HG03354 (cell line): Measurements from ENCODE around the gene VTI1A.

Source experiments
- ATAC-seq: cut with Tn5 transposase; IDR thresholded peaks from one replicate; pipeline ENCODE4 v1.9.1; 2021; ENCODE audit warnings: mild to moderate bottlenecking; ENCODE audit not compliant: unreplicated experiment, poor library complexity, severe bottlenecking

The VTI1A gene

DNA sequence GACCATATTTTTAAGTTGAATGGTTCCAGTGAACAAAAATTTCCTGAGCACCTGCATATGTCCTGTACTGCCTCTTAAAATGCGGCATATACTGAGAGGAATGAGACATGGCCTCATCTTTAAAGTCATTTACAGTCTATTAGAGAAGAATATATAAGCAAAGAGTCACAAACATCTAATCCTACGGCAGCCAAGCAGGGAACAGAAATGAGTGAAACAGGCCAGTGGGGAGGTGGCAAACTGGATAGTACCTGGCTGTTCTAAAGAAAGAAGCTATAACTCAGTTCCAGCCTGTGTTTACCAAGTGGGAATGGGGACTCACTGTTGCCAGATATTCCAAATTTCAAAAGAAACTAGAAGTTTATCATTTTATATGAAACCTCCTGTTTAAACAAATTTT, 211.4 kb downstream of the VTI1A start:
- no peak for ATAC-seq

DNA sequence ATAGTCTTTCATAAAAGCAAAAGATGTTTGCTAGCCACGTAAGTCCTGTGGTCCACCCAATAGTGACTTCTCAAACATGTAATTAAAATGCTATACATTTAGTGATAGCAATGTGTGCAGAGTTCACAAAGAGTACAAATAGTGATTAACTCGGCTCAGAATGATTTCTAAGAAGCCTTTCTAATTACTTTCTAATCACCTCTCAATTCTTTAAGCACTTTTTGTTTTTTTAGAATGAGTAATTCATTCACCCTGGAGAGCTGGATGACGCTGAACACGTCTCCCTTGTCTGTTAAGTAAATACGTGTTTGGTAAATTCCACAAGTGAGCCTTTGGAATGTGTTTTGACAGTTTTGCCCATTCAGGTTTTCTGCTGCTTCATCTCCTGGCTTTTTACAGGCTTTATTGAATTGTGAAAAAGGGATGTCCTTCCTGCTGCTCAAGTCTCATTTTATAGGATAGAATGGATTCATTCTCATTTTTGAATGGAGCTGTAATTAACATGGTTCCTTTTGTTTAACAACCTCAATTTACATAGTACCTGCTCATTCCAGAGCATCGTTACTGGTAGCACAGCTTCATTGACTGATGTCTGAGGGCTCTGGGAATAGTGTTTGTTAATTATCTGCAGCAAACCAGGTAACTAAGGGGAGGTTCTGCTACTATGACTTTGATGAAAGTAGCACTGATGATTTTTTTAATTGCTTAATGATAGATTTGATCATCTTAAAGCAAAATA, 212.1 kb downstream of the VTI1A start:
- ATAC-seq = no peak

DNA sequence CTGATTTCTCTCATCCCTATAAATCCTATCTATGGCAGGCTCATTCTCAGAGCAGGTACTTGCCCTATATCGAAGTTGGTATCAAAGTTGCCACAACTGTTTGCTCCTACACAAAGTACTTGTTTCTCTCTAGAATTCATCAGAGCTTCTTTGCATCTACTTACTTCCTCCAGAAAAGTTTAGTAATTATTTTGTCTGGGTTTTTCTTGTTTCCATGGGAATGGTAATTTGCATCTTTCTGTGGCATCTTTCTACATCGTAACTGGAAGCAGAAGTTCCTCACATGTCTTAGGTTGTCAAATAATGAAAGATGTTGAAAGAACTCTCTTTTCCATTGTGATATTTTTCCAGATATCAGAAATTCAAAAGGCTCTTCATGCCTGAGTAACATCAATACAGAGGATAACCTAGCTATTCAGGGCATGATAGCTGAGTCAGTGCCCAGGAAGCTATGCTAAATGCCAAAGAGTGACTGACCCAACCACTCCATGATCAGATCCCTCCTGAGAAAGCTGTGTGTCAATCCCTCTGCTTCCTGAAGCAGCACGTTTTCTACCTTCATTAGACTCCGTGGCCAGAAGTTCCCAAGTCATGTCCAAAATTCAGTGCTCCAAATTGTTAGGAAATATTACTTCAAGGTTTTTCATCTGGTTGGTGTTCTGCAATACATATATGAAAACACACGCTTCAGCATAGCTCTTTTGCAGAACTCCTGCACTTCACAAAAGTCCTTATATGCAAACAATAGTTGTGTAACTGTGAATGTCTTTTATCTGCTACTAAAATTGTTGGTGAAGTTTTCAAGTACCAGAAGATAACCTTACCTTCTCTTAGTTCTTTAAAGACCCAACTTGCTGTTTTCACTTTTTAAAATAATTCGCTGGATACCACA, 216.5 kb downstream of the VTI1A start:
- no peak for ATAC-seq

DNA sequence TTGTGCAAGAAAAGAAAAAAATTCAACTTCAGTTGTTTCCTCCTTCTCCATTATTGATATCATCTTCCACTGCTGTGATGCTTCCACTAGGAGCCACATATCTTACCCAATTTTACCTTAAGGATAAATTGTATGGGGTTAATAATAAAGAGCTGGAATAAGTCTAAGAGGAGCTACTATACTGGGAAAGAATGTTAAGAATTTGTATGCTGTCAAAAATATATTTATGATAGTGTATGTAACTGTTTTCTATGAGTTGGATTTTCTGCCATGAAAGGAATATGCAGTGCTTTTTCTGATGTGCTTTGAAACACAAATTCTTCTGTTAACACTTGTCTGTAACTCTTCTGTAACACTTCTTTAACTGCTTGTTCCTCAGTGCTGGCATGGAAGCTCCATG, 219.1 kb downstream of the VTI1A start:
- ATAC-seq = no peak

DNA sequence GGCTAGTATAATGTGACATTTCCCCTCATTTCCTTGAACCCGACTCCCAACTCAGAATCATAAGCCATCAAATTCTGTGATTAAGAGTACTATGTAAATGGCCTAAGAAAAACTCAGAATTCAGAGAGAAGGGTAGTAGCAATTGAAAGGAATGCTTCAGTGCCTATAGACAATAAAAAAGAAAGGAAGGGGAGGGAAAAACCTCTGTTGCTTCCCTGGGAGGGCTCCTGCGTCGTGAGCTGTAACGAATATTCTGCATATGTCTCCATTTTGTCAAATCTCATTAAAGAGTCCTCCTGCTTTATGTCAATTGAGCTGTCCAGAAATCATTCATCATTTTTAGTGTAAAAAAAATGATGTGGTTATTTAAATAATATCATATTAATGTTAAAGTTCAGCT, 223.0 kb downstream of the VTI1A start:
- ATAC-seq = no peak

DNA sequence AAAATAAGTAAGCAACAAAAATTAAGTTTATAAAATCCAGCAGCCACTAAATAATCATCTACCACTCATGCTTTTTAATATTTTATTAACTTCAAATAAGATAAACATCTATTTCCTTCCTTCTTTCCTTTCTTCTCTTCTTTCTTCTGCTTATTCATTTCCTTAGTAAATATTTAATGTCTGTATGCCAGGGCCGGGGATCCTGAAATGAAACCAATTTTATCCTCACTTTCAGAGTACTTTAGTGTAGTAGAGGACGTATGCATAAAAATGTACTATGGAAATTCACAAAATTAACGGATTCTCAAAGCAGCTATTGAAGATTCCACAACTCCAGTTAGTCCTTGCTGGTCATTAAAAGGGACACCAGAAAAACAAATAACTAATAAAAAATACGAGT, 224.7 kb downstream of the VTI1A start:
- no peak for ATAC-seq

DNA sequence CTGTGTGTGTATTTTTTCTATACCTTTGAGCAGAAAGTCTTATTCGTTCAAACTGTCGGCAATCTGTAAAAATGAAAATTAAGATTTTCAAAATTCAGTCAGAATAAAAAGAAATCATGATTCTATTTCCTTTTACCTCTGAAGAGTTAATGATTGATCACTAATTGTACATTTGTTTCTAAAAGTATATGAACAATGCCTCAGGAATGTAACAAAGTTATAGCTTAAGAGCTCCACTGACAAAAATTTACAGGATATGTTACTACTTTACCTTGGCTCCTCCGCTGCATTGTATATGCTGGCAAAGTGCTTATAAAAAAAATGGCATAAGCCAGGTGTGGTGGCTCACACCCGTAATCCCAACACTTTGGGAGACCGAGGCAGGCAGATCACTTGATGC, 225.7 kb downstream of the VTI1A start:
- ATAC-seq = no peak

DNA sequence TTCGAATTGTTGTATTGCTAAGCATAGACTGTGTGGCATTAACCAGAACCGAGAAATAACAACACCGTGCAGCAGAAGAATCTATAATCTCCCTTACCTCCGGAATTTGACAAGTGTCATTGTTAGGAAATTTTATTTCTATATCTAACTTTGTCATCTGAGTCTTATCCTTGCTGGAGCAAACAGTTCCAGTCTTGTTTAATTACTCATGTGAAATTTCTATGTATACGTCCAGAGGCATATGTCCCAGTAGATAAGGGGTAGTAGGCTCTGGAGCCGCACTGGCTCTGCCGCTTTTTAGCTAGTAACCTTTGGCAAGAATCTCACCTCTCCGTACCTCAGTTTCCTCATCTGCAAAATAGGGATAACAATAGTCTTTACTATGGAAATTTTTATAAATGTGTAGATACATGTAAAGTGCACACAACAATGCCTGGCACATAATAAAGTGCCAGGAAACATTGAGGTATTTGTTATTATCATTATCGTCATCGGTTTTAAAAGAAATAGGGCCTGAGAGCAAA, 228.6 kb downstream of the VTI1A start:
- ATAC-seq = no peak

DNA sequence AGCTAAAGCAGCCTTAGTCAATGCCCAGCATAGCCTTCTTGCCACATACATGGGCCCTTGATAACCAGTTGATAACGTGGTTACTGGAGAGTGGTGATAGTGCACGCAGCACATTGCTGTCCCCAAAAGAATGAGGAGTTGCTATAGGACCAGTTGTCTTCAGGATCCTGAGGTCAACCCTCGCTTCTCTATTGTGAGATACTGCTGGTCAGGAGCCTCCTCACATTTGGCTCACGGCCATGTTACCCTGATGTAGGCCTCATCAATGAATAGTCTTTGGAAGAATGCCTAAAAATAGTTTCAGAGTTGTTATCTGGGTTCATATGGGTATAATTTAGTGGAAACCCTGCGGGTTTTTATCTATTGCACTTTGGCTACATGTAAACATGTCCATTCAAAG, 230.7 kb downstream of the VTI1A start:
- no peak for ATAC-seq

DNA sequence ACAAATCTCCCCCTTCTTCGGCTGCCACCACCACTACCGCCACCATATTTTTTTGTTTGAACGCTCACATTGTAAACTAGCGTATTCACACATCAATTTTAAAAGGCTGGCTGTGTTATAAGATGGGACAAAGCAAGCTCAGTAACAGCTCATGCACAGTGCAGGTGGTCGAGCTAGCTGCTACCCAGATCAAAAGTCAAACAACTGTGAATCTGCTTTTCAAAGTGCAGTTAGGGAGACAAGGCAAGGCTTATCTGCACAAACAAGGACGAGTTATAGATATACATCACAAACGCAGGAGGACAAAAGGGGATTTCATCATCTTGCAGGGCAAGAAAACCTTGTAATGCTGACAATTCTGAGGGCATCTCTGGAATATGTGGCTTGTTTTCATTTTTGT, 231.6 kb downstream of the VTI1A start:
- ATAC-seq = no peak

DNA sequence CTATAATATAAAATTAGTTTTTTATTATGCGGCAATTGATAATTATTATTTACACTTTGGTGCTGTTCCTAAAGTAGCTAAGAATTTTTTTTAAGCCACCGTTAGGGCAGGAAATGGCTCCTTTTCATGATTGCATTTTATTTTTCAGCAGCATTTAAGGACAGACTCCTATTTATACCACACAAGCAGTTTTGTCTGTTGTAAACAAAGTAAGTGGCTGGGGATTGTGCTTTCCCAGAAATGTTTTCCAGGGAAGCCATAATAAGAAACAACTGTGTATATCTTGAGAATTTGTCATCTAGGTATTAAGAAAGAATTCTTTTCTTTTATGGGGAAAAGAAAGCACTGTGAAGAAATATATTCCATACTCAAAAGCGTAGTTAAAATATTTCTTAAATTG, 232.0 kb downstream of the VTI1A start:
- no peak for ATAC-seq

DNA sequence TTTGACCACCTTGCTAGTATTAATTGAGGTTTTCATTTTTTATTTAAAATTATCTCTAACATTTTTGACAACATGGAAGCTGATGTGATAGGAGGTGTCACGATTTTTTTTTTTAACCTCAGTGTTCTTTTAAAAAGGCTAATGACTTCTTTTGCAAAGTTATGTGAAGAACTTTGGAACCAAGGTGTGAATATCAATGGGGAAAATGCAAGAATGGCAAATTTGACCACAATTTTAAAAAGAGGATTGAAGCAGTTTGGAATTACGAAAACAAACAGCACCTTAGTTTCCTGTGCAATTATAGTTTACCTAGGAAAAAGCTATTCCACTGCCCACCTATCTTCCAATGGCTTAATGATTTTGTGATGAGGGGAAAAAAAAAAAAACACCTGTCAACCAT, 232.4 kb downstream of the VTI1A start:
- ATAC-seq = no peak

DNA sequence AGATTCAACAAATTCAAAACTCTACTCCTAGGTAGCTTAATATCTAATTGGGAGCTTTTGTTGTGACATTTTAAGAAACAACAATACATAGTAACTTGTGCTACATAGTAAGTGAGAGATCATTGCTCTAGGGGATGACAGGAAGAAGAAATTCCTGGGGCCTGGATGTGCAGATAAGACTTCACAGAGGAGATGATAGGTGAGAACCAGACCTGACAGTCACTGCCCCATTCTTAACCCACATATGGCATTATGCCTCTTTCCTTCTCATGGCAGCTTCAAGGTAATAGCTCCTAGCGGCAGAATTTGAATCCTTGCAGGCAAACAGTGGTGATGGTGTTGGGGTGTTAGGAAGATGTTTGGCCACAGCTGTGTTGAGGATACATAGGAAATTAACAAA, 233.6 kb downstream of the VTI1A start:
- no peak for ATAC-seq

DNA sequence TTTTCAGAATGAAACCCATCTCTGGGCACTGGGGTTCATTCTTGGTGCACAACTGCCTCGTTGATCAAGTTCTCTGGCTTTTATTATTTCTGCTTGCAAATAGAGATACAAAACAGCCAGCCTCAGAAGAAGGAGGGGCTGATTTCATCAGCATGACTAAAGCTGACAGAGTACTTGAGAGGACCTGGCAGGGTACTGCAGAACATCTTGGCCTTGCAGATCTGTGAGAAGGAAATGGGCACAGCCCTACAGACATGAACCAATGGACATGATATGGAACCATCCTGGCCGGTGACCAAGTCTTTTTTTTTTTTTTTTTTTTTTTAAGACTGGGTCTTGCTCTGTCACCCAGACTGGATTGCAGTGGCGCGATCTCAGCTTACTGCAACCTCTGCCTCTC, 240.6 kb downstream of the VTI1A start:
- ATAC-seq = no peak

DNA sequence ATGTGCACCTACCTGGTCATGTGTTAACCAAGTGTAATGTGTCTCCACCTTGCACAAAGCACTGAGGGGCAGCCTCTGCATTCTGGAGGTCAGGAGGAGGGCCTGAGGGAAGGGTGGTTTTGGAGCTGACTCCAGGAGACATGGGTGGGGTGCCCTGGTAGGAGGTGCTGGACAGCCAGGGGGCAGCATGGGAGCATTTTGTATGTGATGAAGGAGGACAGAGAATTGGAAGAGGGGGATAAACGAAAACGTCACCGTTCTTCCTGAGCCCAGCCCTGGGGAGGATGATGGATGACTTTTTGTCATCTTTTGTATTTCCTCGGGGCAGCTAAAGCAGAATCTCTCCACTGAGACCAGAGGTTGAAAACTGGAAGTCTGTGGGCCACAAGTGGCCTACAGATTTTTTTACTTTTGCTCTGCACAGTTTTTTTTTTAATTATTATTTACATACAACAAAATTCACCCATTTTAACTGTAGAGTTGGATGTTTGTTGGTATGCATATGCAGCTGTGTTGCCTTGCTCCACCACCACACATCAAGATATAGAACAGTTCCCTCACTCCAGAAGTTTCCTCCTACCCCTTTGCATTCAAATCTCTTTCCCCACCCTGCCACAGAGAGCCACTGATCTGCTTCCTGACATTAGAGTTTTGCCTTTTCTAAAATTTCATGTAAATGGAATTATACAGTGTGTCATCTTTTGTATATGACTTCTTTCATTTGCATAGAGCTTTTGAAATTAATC, 242.5 kb downstream of the VTI1A start:
- no peak for ATAC-seq

DNA sequence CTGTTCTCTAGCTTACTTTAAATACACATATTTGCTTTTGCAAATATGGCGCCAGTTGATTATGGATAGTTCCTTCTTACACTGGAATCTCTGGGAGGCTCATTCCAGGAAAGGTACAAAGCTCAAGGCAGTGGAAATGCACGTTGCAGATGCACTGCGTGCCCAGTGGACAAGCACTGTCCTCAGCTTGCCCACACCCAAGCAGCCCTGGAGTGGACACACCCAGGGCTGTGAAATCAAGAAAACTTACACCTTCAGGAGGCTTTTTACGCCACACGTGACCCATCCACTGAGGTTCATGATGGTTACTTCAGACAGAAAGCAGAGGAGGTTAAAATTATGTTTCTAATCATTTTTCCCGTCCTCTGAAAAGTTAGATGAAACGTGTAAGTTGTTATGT, 248.5 kb downstream of the VTI1A start:
- ATAC-seq = no peak

DNA sequence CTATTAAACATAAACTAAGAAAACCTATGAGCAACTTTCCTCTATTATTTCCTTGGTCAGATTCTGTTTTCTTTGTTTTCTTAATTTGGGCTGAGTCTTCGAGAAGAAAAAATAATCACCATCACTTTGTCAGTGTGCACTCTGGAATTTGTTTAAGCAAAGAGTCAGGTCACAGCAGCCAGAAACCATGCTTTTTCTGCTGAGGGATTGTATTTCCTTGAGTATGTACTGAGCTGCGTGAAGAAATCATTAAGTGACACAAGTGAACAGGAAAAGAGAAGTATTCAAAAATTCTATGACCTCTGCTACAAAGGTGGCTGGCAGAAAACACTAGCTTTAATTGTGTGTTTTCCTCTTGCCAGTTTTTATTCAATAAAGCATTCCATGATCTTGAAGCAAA, 249.6 kb downstream of the VTI1A start:
- ATAC-seq = no peak

DNA sequence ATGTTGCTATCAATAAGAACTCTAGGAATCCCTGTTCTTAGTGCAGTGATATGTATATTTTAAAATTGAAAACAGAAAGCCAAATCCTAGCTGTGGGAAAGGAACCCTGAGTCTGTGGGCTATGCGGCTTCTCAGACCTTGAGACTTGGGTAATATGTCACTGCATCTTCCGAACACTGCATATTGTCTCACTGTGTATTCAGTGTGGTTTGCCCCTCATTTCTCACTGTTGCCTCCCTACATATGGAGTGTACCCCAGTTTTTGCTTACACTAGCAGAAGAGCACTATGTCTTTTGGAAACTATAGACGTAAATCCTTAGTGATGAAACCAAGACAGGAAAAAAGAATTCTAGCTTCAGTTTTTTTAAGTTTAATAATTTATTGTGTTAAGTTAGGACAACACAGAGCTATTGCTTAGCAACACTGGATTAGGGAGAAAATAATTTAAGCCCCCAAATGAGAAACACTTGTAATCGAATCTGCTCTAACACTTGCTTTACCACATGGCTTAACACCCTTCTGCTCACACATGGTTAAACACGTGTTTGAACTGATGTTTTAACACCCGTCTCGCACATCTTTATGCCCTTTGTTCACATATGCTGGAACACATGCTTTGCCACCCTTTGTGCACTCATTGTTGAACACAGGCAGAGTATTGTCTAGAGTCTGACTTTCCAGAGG, 251.3 kb downstream of the VTI1A start:
- ATAC-seq = no peak

DNA sequence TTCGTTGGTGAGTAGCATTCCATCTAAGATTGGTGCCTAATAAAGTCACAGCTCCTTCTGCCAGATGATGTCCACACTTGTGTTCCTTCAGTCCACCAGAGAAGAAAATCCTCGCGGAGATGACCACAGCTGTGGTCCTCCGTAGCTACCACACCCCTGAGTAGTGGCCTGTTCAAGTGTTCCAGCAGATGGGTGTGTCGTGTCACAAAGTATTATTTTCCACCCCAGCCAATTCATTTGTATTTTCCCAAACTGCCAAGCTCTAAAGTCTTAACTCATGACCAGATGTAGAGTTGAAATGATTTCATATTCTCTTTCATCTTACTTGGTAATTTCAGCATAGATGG, 251.8 kb downstream of the VTI1A start:
- no peak for ATAC-seq

DNA sequence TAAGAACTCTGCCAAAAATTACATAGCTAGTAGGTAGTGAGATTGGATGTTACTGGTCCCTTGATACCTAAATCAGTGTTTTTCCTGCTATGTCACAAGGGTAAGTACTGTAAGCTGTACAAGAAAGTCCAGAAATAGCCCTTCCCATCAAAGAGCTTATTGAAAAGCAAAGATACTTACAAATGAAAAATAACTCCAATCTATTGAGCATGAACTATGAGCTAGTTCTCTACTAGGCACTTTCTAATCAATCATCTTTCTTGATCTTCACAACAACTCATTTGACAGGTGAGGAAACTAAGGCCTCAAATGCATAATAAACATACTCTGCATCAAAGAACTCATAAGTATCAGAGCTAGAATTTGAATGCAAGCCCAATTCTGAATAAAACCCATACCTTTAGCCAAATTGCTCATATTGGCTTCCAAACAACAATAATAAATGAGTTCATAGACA, 253.2 kb downstream of the VTI1A start:
- ATAC-seq = no peak
